Endothelial cell of umbilical vein (primary cell): ENCODE data around the gene REEP3. TPM values are rescaled to one million over a fixed set of nuclear protein-coding genes. Genes with fewer than 3 reads are reported as not detected.

Experiments used
- BruUV-seq: library from RNA; stranded (reverse); fragments of 400-500 nt; replicated peaks from 2 replicates; lab custom pipeline; 2021; lab: Mats Ljungman, UMichigan
- CTCF ChIA-PET: fragments of 300-600, 350-600 bp; sonication (Branson Sonifier 250); formaldehyde crosslinking; loops from one replicate; lab custom pipeline; 2021; ENCODE audit warnings: antibody characterized with exemption, inconsistent platforms; lab: Charles Lee
- POLR2A ChIA-PET: fragments of 300-600, 350-600 bp; sonication (Branson Sonifier 250); formaldehyde crosslinking; loops from one replicate; lab custom pipeline; 2021; ENCODE audit warnings: antibody characterized with exemption, inconsistent platforms; lab: Charles Lee
- DNase-seq: peaks from one replicate; pipeline ENCODE4 v3.0.0-alpha.2; 2011; ENCODE audit warnings: low read depth, low spot score
- FAIRE-seq: peaks from 2 replicates; lab custom pipeline; 2011; peaks lifted over from hg19 to GRCh38; lab: Jason Lieb, UNC
- H2AFZ ChIP-seq: 2 replicates; pipeline ENCODE4 v1.6.0; 2012; ENCODE audit warnings: low read depth, low read length, control low read depth, inconsistent platforms
- H3K27ac ChIP-seq: 2 replicates; pipeline ENCODE4 v1.5.1; 2011; ENCODE audit warnings: low read depth, mild to moderate bottlenecking, control low read depth, low read length, moderate library complexity; ENCODE audit not compliant: insufficient read depth
- H3K27me3 ChIP-seq, 2 experiments: 2 replicates each; pipeline versions ENCODE4 v1.6.0 to v1.6.1; 2011; ENCODE audit warnings: low read length in 2 of 2, mixed read lengths in 1 of 2; ENCODE audit not compliant: control insufficient read depth in 2 of 2, insufficient read depth in 2 of 2
- H3K36me3 ChIP-seq, 2 experiments: 2 replicates in 1 of 2; 3 replicates in 1 of 2; pipeline ENCODE4 v1.5.1; 2011; ENCODE audit warnings: low read length in 2 of 2, mild to moderate bottlenecking in 1 of 2, moderate library complexity in 1 of 2; ENCODE audit not compliant: control insufficient read depth in 2 of 2, insufficient read depth in 2 of 2; ENCODE audit errors: extremely low read depth in 1 of 2
- H3K4me1 ChIP-seq: 3 replicates; pipeline ENCODE4 v1.5.1; 2011; ENCODE audit warnings: mild to moderate bottlenecking, low read length; ENCODE audit not compliant: control insufficient read depth, insufficient read depth; ENCODE audit errors: extremely low read depth
- H3K4me2 ChIP-seq: 2 replicates; pipeline ENCODE4 v1.6.1; 2011; ENCODE audit warnings: low read length, control low read depth, mixed read lengths; ENCODE audit not compliant: insufficient read depth
- H3K4me3 ChIP-seq, 3 experiments: fragments of 200-600 bp in 1 of 3; sonication (generic), shearing (Covaris generic) in 1 of 3; replicated peaks in 1 of 3; 2 replicates each; pipeline ENCODE4 v1.5.1; 2011 to 2016; ENCODE audit warnings: control low read depth in 3 of 3, low read length in 3 of 3, mild to moderate bottlenecking in 2 of 3, inconsistent platforms in 1 of 3, low read depth in 1 of 3, moderate library complexity in 1 of 3; ENCODE audit not compliant: insufficient read depth in 1 of 3
- H3K79me2 ChIP-seq: 2 replicates; pipeline ENCODE4 v1.6.0; 2012; ENCODE audit warnings: low read length, inconsistent platforms; ENCODE audit not compliant: control insufficient read depth, insufficient read depth
- H3K9ac ChIP-seq: replicated peaks from 2 replicates; pipeline ENCODE3; 2011; ENCODE audit warnings: low read length, control low read depth; ENCODE audit not compliant: insufficient read depth; ENCODE audit errors: extremely low read depth
- H3K9me1 ChIP-seq: replicated peaks from 3 replicates; pipeline ENCODE4 v1.6.0; 2011; ENCODE audit warnings: mild to moderate bottlenecking, low read length; ENCODE audit not compliant: control insufficient read depth, insufficient read depth; ENCODE audit errors: extremely low read depth
- H3K9me3 ChIP-seq: replicated peaks from 2 replicates; pipeline ENCODE4 v1.5.1; 2012; ENCODE audit warnings: low read length, inconsistent platforms; ENCODE audit not compliant: control insufficient read depth, insufficient read depth
- H4K20me1 ChIP-seq: replicated peaks from 2 replicates; pipeline ENCODE3; 2011; ENCODE audit warnings: mild to moderate bottlenecking, low read length; ENCODE audit not compliant: control insufficient read depth, insufficient read depth; ENCODE audit errors: extremely low read depth
- CTCF ChIP-seq, 2 donors: IDR thresholded peaks; 1 replicate in 1 of 2; 2 replicates in 1 of 2; pipeline ENCODE4 v1.5.1; 2011; ENCODE audit warnings: low read length in 2 of 2, mild to moderate bottlenecking in 2 of 2, moderate library complexity in 2 of 2, control low read depth in 1 of 2, inconsistent platforms in 1 of 2, low read depth in 1 of 2; ENCODE audit not compliant: insufficient read depth in 1 of 2; ENCODE audit errors: extremely low read depth in 1 of 2
- EZH2 ChIP-seq: IDR thresholded peaks from 2 replicates; pipeline ENCODE4 v1.6.1; 2012; ENCODE audit warnings: borderline replicate concordance, low read depth, mild to moderate bottlenecking, moderate library complexity, low read length, inconsistent platforms; ENCODE audit not compliant: severe bottlenecking
- MAX ChIP-seq: IDR thresholded peaks from 2 replicates; pipeline ENCODE4 v1.6.1; 2011; ENCODE audit not compliant: insufficient read depth, insufficient read length
- POLR2AphosphoS5 ChIP-seq: IDR thresholded peaks from 2 replicates; pipeline ENCODE4 v1.6.1; 2012; ENCODE audit warnings: low read depth, mild to moderate bottlenecking, control low read depth, low read length, moderate library complexity; ENCODE audit not compliant: insufficient read depth
- dilution Hi-C: fragments of 300-500 bp; cut with MboI; formaldehyde crosslinking; loops from one replicate; pipeline ENCODE4 v1.15.0; 2019; ENCODE audit warnings: low sequenced_read_pairs; ENCODE audit not compliant: extremely low pct_ligation_motif_present
- intact Hi-C: fragments of 100-400 bp; cut with micrococcal nuclease; formaldehyde crosslinking; loops from one replicate; pipeline ENCODE4 v1.10.0; 2022
- polyA plus RNA-seq, 4 experiments: library from polyadenylated mRNA; depleted of rRNA in 3 of 4; stranded (reverse) in 3 of 4; unstranded in 1 of 4; fragments of >200 nt; gene quantifications; 2 replicates each; pipeline versions ENCODE4 v1.2.1 to v1.2.3, GENCODE V29; 2011 to 2012; ENCODE audit warnings: missing spikeins in 1 of 4
- total RNA-seq: library from RNA; stranded (reverse); gene quantifications from 2 replicates; pipeline ENCODE4 v1.2.3, GENCODE V29; 2021

Gene REEP3
- total and polyA plus RNA-seq, 2 donors (not counting 3 experiments of a cell fraction or from before 2014, with no cell fraction given), result 12.3 to 48.3 TPM

- no peak for DNase-seq
- CTCF ChIA-PET, result no interaction called here
- FAIRE-seq, result no peak
- intact Hi-C loops (no loop called here), dilution Hi-C loops (no loop called here)
- Histone ChIP-seq H3K9ac (no peak overlapping the region), H3K4me2 (no peak overlapping the region), H2AFZ (no peak overlapping the region), H3K79me2 (peaks cover 14% of the 10 kb centered on the region), H3K9me3 (no peaks in the 10 kb centered on the region), H3K9me1 (peaks cover 2% of the 10 kb centered on the region), H3K27me3 (no peaks in the 10 kb centered on the region), H3K36me3 (no peaks in the 10 kb centered on the region), H3K4me3 (no peak overlapping the region), H3K27ac (no peak overlapping the region), H4K20me1 (no peaks in the 10 kb centered on the region), H3K4me1 (peaks cover under 1% of the 10 kb centered on the region)
- TF ChIP-seq CTCF (IDR thresholded peaks at IDR 0.05; ENCODE audit: extremely low read depth in 1 of 2, insufficient read depth in 1 of 2, low read depth in 1 of 2, low read length in 2 of 2), result no peak
- TF ChIP-seq EZH2, result no peak
- no peak for TF ChIP-seq MAX
- no peak for TF ChIP-seq POLR2AphosphoS5
- POLR2A ChIA-PET, result no interaction called here
- no TSS peak for BruUV-seq
Measured at GRCh38 chr10:63583397-63583796, 62.2 kb downstream of the REEP3 start.
